HEK293 (cell line): ENCODE measurements around the gene NUFIP2.

Experiments
- CTCF ChIA-PET: fragments of 350-600 bp; formaldehyde crosslinking; extraction: SDS; loops from one replicate; lab custom pipeline; 2021; ENCODE audit warnings: antibody characterized with exemption; lab: Yijun Ruan, JAX
- POLR2A ChIA-PET: fragments of 300-600 bp; formaldehyde crosslinking; extraction: SDS; loops from one replicate; lab custom pipeline; 2020; ENCODE audit warnings: antibody characterized with exemption, inconsistent platforms; lab: Yijun Ruan, JAX
- H3K27ac ChIP-seq: fragments of 200-500 bp; sonication (Bioruptor generic); 2 replicates; pipeline ENCODE4 v1.5.1; 2014; ENCODE audit warnings: low read depth, low read length, control low read depth, inconsistent platforms; ENCODE audit errors: extremely low read depth
- H3K36me3 ChIP-seq, 2 experiments: fragments of 200-500 bp in 1 of 2; sonication (Bioruptor generic) in 1 of 2; 1 replicate in 1 of 2; 2 replicates in 1 of 2; pipeline ENCODE4 v1.5.1; 2014 to 2017; ENCODE audit warnings: inconsistent platforms in 2 of 2, low read length in 2 of 2; ENCODE audit not compliant: control insufficient read depth in 2 of 2, insufficient read depth in 1 of 2
- H3K4me1 ChIP-seq: fragments of 200-500 bp; sonication (Bioruptor generic); 2 replicates; pipeline ENCODE4 v1.5.1; 2014; ENCODE audit warnings: mild to moderate bottlenecking, low read length, inconsistent platforms; ENCODE audit not compliant: control insufficient read depth, insufficient read depth
- H3K4me3 ChIP-seq: 2 replicates; pipeline ENCODE4 v1.5.1; 2011; ENCODE audit warnings: low read depth, mild to moderate bottlenecking, control low read depth, low read length, moderate library complexity
- H3K9me3 ChIP-seq: fragments of 200-500 bp; sonication (Bioruptor generic); 2 replicates; pipeline ENCODE4 v1.5.1; 2014; ENCODE audit warnings: low read depth, low read length, inconsistent platforms; ENCODE audit not compliant: control insufficient read depth, insufficient read depth
- GLI4 ChIP-seq: fragments of 450-650 bp; formaldehyde crosslinking; IDR thresholded peaks from 2 replicates; pipeline ENCODE4 v1.5.1; 2016; ENCODE audit warnings: missing biosample characterization, missing genetic modification characterization
- HOXD13 ChIP-seq: sonication (generic); formaldehyde crosslinking; IDR thresholded peaks from 2 replicates; pipeline ENCODE4 v1.8.0; 2022; ENCODE audit warnings: missing genetic modification reagents, borderline replicate concordance
- MZF1 ChIP-seq: fragments of 450-650 bp; formaldehyde crosslinking; IDR thresholded peaks from 2 replicates; pipeline ENCODE4 v1.5.1; 2017; ENCODE audit warnings: missing biosample characterization, missing genetic modification characterization, borderline replicate concordance
- OVOL3 ChIP-seq: fragments of 450-650 bp; formaldehyde crosslinking; IDR thresholded peaks from 2 replicates; pipeline ENCODE4 v1.5.1; 2016; ENCODE audit warnings: missing biosample characterization, missing genetic modification characterization
- WT1 ChIP-seq: fragments of 450-650 bp; formaldehyde crosslinking; IDR thresholded peaks from 2 replicates; pipeline ENCODE4 v1.5.1; 2016; ENCODE audit warnings: missing biosample characterization, missing genetic modification characterization
- ZBTB1 ChIP-seq: fragments of 450-650 bp; formaldehyde crosslinking; IDR thresholded peaks from 2 replicates; pipeline ENCODE4 v1.5.1; 2016; ENCODE audit warnings: missing biosample characterization, missing genetic modification characterization
- ZFP37 ChIP-seq: fragments of 450-650 bp; formaldehyde crosslinking; IDR thresholded peaks from 2 replicates; pipeline ENCODE4 v1.5.1; 2016; ENCODE audit warnings: missing biosample characterization, missing genetic modification characterization
- ZNF10 ChIP-seq: fragments of 450-650 bp; formaldehyde crosslinking; IDR thresholded peaks from 2 replicates; pipeline ENCODE4 v1.5.1; 2017; ENCODE audit warnings: missing biosample characterization, missing genetic modification characterization
- ZNF146 ChIP-seq: fragments of 450-650 bp; formaldehyde crosslinking; IDR thresholded peaks from 2 replicates; pipeline ENCODE4 v1.5.1; 2016; ENCODE audit warnings: missing biosample characterization, missing genetic modification characterization
- ZNF16 ChIP-seq: fragments of 450-650 bp; formaldehyde crosslinking; IDR thresholded peaks from 2 replicates; pipeline ENCODE4 v1.5.1; 2016; ENCODE audit warnings: low read depth, missing biosample characterization, missing genetic modification characterization
- ZNF174 ChIP-seq: fragments of 450-650 bp; formaldehyde crosslinking; IDR thresholded peaks from 2 replicates; pipeline ENCODE4 v1.5.0; 2017; ENCODE audit warnings: missing biosample characterization, mild to moderate bottlenecking, missing genetic modification characterization
- ZNF19 ChIP-seq: fragments of 450-650 bp; formaldehyde crosslinking; IDR thresholded peaks from 2 replicates; pipeline ENCODE4; 2016; ENCODE audit warnings: missing biosample characterization, missing genetic modification characterization, low read depth
- ZNF274 ChIP-seq, 2 experiments: fragments of 200-500 bp in 1 of 2; fragments of 450-650 bp in 1 of 2; sonication (Bioruptor generic) in 1 of 2; formaldehyde crosslinking in 1 of 2; IDR thresholded peaks; 2 replicates each; pipeline versions ENCODE4 v1.5.1 to v1.6.1; 2014 to 2016; ENCODE audit warnings: borderline replicate concordance in 1 of 2, inconsistent platforms in 1 of 2, low read length in 1 of 2, missing biosample characterization in 1 of 2, missing genetic modification characterization in 1 of 2
- ZNF335 ChIP-seq: fragments of 450-650 bp; formaldehyde crosslinking; conservative IDR thresholded peaks from 2 replicates; pipeline ENCODE4 v1.5.1; 2016; ENCODE audit warnings: missing biosample characterization, missing genetic modification characterization
- ZNF350 ChIP-seq: fragments of 450-650 bp; formaldehyde crosslinking; IDR thresholded peaks from 2 replicates; pipeline ENCODE4 v1.5.0; 2017; ENCODE audit warnings: missing biosample characterization, mild to moderate bottlenecking, missing genetic modification characterization
- ZNF391 ChIP-seq: fragments of 450-650 bp; formaldehyde crosslinking; IDR thresholded peaks from 2 replicates; pipeline ENCODE4 v1.5.1; 2016; ENCODE audit warnings: low read depth, missing biosample characterization, missing genetic modification characterization, borderline replicate concordance
- ZNF654 ChIP-seq: fragments of 450-650 bp; formaldehyde crosslinking; IDR thresholded peaks from 2 replicates; pipeline ENCODE4 v1.5.1; 2016; ENCODE audit warnings: low read depth, missing biosample characterization, missing genetic modification characterization
- ZNF785 ChIP-seq: fragments of 450-650 bp; formaldehyde crosslinking; IDR thresholded peaks from 2 replicates; pipeline ENCODE4 v1.5.1; 2016; ENCODE audit warnings: missing biosample characterization, missing genetic modification characterization
- ZXDB ChIP-seq: fragments of 450-650 bp; formaldehyde crosslinking; IDR thresholded peaks from 2 replicates; pipeline ENCODE4 v1.5.1; 2016; ENCODE audit warnings: missing biosample characterization, missing genetic modification characterization
- TF ChIP-seq, protein P1 (sequence below): fragments of 450-650 bp; formaldehyde crosslinking; IDR thresholded peaks from 2 replicates; pipeline ENCODE4 v1.5.1; 2016; ENCODE audit warnings: missing biosample characterization, missing genetic modification characterization
- TF ChIP-seq, protein P2 (sequence below): fragments of 450-650 bp; formaldehyde crosslinking; IDR thresholded peaks from 2 replicates; pipeline ENCODE4 v1.5.1; 2016; ENCODE audit warnings: missing biosample characterization, missing genetic modification characterization
- TF ChIP-seq, protein P3 (sequence below): fragments of 450-650 bp; formaldehyde crosslinking; IDR thresholded peaks from 2 replicates; pipeline ENCODE4 v1.5.1; 2016; ENCODE audit warnings: missing biosample characterization, missing genetic modification characterization
- TF ChIP-seq, protein P4 (sequence below): fragments of 450-650 bp; formaldehyde crosslinking; IDR thresholded peaks from 2 replicates; pipeline ENCODE4 v1.5.1; 2016; ENCODE audit warnings: missing biosample characterization, missing genetic modification characterization, borderline replicate concordance

The NUFIP2 gene

DNA sequence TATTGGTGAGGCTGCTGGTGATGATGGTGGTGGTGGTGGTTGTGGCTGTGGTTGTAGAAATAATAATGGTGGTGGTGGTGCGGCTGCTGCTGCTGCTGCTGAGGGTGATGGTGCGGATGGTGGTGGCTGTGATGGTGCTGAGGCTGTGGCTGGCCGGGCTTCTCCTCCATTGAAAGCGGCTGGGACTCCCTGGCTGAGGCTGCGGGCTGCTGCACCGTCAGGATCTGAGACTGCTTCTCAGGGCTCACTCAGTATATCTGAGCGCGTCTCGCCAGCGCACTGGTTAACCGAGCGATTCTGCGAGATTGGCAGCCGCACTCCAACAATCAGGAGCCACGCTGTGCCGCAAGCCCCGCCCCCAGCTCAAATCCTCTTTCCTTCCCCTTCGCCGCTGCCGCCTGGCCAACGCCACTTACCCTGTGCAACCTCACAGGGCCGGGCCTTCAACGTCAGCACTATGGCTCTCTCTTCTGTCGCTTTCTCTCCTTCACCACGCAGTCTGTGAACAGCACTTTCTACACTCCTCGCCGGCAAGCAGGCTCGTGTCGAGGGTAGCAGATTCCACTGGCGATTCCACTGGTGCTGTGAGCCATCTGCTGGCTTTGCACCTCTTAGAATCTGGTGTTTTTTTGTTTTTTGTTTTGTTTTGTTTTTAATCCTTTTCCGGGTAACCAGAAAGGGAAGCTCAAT lies at the start of gene NUFIP2 (continued):
- TF ChIP-seq, protein P1, sequence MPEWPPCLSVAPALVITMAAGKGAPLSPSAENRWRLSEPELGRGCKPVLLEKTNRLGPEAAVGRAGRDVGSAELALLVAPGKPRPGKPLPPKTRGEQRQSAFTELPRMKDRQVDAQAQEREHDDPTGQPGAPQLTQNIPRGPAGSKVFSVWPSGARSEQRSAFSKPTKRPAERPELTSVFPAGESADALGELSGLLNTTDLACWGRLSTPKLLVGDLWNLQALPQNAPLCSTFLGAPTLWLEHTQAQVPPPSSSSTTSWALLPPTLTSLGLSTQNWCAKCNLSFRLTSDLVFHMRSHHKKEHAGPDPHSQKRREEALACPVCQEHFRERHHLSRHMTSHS (tag by site-specific recombination): no peak
- TF ChIP-seq ZXDB (tag by site-specific recombination) (0 out of 2 replicates have a peak, but pooled peaks have one; percentile 57), ZNF10 (tag by site-specific recombination) (peak; percentile 87; the same call in 1 of the 2 replicates), ZNF654 (no peak), HOXD13 (peak; percentile 74; the same call in 1 of the 2 replicates), MZF1 (no peak), ZNF391 (peak; percentile 98), ZNF146 (tag by site-specific recombination) (0 out of 2 replicates have a peak, but pooled peaks have one; percentile 73), WT1 (tag by site-specific recombination) (peak; percentile 41; the same call in 1 of the 2 replicates), ZNF274 (IDR thresholded peaks at IDR 0.05; ENCODE audit: low read length) (no peak), ZNF274 (tag by site-specific recombination; IDR thresholded peaks at IDR 0.05; ENCODE audit: borderline replicate concordance) (no peak), ZNF16 (tag by site-specific recombination) (no peak)
- TF ChIP-seq, protein P2, sequence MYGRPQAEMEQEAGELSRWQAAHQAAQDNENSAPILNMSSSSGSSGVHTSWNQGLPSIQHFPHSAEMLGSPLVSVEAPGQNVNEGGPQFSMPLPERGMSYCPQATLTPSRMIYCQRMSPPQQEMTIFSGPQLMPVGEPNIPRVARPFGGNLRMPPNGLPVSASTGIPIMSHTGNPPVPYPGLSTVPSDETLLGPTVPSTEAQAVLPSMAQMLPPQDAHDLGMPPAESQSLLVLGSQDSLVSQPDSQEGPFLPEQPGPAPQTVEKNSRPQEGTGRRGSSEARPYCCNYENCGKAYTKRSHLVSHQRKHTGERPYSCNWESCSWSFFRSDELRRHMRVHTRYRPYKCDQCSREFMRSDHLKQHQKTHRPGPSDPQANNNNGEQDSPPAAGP: peak; percentile 87

DNA sequence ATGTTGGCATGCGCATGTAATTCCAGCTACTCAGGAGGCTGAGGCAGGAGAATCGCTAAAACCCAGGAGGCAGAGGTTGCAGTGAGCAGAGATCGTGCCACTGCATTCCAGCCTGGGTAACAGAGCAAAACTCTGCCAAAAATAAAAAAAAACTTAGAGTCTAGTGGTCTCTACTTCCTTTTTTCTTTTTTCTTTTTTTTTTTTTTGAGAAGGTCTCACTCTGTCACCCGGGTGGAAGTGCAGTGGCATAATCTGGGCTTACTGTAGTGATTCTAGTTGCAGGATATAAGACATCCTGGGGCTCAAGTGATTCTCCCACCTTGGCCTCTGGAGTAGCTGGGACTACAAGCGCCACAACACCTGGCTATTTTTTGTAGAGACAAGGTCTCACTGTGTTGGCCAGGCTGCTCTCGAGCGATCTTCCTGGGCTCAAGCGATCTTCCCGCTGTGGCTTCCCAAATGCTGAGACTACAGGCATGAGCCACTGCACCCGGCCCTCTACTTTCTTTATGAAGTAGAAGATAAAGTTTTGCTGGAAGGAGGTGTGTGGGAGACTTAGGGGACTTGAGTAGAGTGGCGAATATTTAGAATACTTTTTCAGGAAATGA lies 48.3 kb upstream of the NUFIP2 start:
- H3K27ac ChIP-seq: no peak overlapping the region
- H3K36me3 ChIP-seq: no peaks in the 10 kb centered on the region
- TF ChIP-seq ZNF146 (tag by site-specific recombination): no peak
- TF ChIP-seq ZNF335: no peak
- no peak for TF ChIP-seq ZNF350 (tag by site-specific recombination)
- TF ChIP-seq OVOL3 (tag by site-specific recombination): no peak
- no peak for TF ChIP-seq ZNF391
- no peak for TF ChIP-seq ZNF19 (tag by site-specific recombination)
- TF ChIP-seq, protein P3, sequence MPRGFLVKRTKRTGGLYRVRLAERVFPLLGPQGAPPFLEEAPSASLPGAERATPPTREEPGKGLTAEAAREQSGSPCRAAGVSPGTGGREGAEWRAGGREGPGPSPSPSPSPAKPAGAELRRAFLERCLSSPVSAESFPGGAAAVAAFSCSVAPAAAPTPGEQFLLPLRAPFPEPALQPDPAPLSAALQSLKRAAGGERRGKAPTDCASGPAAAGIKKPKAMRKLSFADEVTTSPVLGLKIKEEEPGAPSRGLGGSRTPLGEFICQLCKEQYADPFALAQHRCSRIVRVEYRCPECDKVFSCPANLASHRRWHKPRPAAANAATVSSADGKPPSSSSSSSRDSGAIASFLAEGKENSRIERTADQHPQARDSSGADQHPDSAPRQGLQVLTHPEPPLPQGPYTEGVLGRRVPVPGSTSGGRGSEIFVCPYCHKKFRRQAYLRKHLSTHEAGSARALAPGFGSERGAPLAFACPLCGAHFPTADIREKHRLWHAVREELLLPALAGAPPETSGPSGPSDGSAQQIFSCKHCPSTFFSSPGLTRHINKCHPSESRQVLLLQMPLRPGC: no peak
- no peak for TF ChIP-seq GLI4
- no peak for TF ChIP-seq ZFP37 (tag by site-specific recombination)
- no peak for TF ChIP-seq ZNF785
- no peak for TF ChIP-seq ZNF174
- TF ChIP-seq, protein P4, sequence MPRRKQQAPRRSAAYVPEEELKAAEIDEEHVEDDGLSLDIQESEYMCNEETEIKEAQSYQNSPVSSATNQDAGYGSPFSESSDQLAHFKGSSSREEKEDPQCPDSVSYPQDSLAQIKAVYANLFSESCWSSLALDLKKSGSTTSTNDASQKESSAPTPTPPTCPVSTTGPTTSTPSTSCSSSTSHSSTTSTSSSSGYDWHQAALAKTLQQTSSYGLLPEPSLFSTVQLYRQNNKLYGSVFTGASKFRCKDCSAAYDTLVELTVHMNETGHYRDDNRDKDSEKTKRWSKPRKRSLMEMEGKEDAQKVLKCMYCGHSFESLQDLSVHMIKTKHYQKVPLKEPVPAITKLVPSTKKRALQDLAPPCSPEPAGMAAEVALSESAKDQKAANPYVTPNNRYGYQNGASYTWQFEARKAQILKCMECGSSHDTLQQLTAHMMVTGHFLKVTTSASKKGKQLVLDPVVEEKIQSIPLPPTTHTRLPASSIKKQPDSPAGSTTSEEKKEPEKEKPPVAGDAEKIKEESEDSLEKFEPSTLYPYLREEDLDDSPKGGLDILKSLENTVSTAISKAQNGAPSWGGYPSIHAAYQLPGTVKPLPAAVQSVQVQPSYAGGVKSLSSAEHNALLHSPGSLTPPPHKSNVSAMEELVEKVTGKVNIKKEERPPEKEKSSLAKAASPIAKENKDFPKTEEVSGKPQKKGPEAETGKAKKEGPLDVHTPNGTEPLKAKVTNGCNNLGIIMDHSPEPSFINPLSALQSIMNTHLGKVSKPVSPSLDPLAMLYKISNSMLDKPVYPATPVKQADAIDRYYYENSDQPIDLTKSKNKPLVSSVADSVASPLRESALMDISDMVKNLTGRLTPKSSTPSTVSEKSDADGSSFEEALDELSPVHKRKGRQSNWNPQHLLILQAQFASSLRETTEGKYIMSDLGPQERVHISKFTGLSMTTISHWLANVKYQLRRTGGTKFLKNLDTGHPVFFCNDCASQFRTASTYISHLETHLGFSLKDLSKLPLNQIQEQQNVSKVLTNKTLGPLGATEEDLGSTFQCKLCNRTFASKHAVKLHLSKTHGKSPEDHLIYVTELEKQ (tag by site-specific recombination): no peak
- TF ChIP-seq ZBTB1 (tag by site-specific recombination): no peak
- ChIA-PET CTCF (no interaction called here), POLR2A (no interaction called here)
- H3K4me1 ChIP-seq: no peaks in the 10 kb centered on the region
- H3K9me3 ChIP-seq: no peaks in the 10 kb centered on the region
- no peak overlapping the region for H3K4me3 ChIP-seq
